ENCODE data around the gene HOXB4. TPM values are rescaled to one million over a fixed set of nuclear protein-coding genes. Genes with fewer than 3 reads are reported as not detected.

Gene HOXB4
- total RNA-seq, 4 donors from 2014 or later = 3.5 to 8.3 (median 5.0) TPM

DNA sequence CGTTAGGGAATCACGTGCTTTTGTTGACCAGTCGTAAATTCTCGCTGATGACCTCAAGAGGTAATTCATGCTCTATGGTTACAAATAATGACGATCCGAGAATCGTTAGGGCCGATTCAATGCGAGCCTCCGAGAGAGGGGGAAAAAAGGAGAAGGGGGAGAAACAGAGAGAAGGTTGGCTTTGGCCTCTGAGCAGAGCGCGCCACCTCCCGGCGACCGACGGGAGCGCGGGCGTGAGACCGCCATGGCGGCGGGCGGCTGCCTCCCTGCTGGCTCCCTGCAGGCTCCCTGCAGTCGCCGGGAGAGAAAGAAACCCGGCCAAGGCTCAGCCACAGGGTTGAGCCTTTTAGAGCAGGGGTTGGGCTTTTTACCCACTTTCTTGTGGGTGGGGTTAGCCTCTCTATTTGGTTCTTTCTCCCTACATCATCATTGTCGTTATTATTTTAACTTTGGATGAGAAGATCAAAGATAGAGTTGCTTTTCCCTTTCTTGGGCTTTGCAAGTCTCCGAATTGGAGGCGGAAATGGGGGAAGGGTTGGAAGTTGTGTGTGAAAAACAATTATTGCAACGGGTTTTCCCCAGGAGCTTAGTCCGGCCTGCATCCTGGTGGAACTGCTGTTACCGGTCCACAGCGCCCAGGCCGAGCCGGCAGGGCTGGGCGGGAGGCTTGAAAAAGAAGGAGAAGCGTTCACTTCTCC is 15.8 kb upstream of the HOXB4 start:
- H3K27me3 ChIP-seq = peaks cover 6 to 73% (median 31%) of the 10 kb centered on the region in 4 donors
- DNase-seq (ENCODE audit: extremely low spot score) = no peak

GRCh38 chr17:48593126-48593829 is 15.1 kb upstream of the HOXB4 start, which contains the start of gene HOXB5:
Gene HOXB5, minus strand, starts transcription at chr17:48593779. Its CDS starts 97 bp downstream, at chr17:48593682.
- peak within 1 kb of the TSS; percentile 54 to 64 (median 60) for H3K4me3 ChIP-seq
- no peak for TF ChIP-seq POLR2A (IDR thresholded peaks at IDR 0.05; ENCODE audit: low read depth)
- no peak for TF ChIP-seq CTCF (IDR thresholded peaks at IDR 0.05)
- no peak for TF ChIP-seq POLR2AphosphoS5 (IDR thresholded peaks at IDR 0.05)
- TF ChIP-seq EP300 (IDR thresholded peaks at IDR 0.05) = no peak
- intact Hi-C loops (cut with DNase I) = loop anchor here (5.0 kb wide), 1 partner anchor 256 kb away; no protein-coding TSS in a partner anchor
- H3K27me3 ChIP-seq = peaks cover 6 to 66% (median 24%) of the 10 kb centered on the region in 4 donors
- H3K27ac ChIP-seq (replicated peaks in 1 of 4) = peak within 1 kb of the TSS; percentile 42 to 72 (median 60)
- WGBS = 3% methylated on average over 21 of the region's 50 CpGs
- H3K9me3 ChIP-seq = no peaks in the 10 kb centered on the region
- no peak for DNase-seq (ENCODE audit: extremely low spot score)
- no peaks in the 10 kb centered on the region for H3K36me3 ChIP-seq
- H3K4me1 ChIP-seq = peaks cover 31 to 59% (median 52%) of the 10 kb centered on the region in 4 donors

More for the DNA sequence above, 15.8 kb upstream of the HOXB4 start:
- WGBS = 19% methylated on average over 36 of the region's 37 CpGs
- H3K4me3 ChIP-seq = peak overlapping the region; percentile 54 to 64 (median 60)
- H3K36me3 ChIP-seq = no peaks in the 10 kb centered on the region
- no peaks in the 10 kb centered on the region for H3K9me3 ChIP-seq
- TF ChIP-seq CTCF (IDR thresholded peaks at IDR 0.05) = peak in 2 of 3 experiments; percentile 97 to 99
- peak in 1 of 2 donors; percentile 65 for TF ChIP-seq POLR2AphosphoS5 (IDR thresholded peaks at IDR 0.05)
- TF ChIP-seq POLR2A (IDR thresholded peaks at IDR 0.05; ENCODE audit: low read depth) = no peak
- no peak for TF ChIP-seq EP300 (IDR thresholded peaks at IDR 0.05)
- H3K4me1 ChIP-seq = peaks cover 33 to 61% (median 56%) of the 10 kb centered on the region in 4 donors
- intact Hi-C loops (cut with DNase I) = loop anchor here (1.0 to 5.0 kb wide), 3 partner anchors 101 to 257 kb away; no protein-coding TSS in a partner anchor
- peak overlapping the region; percentile 42 to 72 (median 60) for H3K27ac ChIP-seq (replicated peaks in 1 of 4)

DNA sequence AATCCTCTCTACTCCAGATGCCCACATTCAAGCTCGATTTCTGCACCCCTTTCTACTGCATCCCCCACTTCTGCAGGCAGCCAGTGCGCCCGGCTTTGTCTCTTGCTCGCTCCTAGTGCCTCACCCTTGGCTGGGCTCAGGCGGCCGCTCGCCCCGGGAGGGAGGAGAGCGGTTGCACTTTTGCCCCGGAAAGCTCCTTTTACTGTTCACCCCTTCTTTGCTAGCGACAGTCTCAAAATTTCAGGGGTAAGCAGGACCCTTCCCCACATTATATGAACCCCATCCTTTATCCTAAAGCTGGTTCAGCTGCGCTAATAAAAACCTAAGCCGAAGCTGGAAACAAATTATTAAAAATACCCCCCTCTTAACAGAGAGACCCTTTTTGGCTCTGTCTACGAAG is 14.4 kb upstream of the HOXB4 start:
- H3K4me1 ChIP-seq = peaks cover 24 to 54% (median 46%) of the 10 kb centered on the region in 4 donors

More for the DNA sequence above, 14.4 kb upstream of the HOXB4 start:
- intact Hi-C loops (cut with DNase I) = loop anchor here (5.0 kb wide), 1 partner anchor 255 kb away; no protein-coding TSS in a partner anchor
- peak overlapping the region; percentile 54 to 64 (median 60) for H3K4me3 ChIP-seq
- DNase-seq (ENCODE audit: extremely low spot score) = no peak
- peak overlapping the region; percentile 42 to 72 (median 60) for H3K27ac ChIP-seq (replicated peaks in 1 of 4)
- peaks cover 6 to 59% (median 23%) of the 10 kb centered on the region in 4 donors for H3K27me3 ChIP-seq
- TF ChIP-seq CTCF (IDR thresholded peaks at IDR 0.05) = no peak
- TF ChIP-seq EP300 (IDR thresholded peaks at IDR 0.05) = no peak
- no peak for TF ChIP-seq POLR2AphosphoS5 (IDR thresholded peaks at IDR 0.05)
- TF ChIP-seq POLR2A (IDR thresholded peaks at IDR 0.05; ENCODE audit: low read depth) = no peak
- H3K9me3 ChIP-seq = no peaks in the 10 kb centered on the region
- no peaks in the 10 kb centered on the region for H3K36me3 ChIP-seq
- WGBS = 26% methylated on average over 14 of the region's 14 CpGs

Measured in esophagus muscularis mucosa (tissue), 4 donors.